GM18520 (cell line): Measurements from ENCODE around the gene ERP27.

Experiments used
- ATAC-seq: cut with Tn5 transposase; IDR thresholded peaks from one replicate; pipeline ENCODE4 v1.9.1; 2021; ENCODE audit not compliant: unreplicated experiment

The ERP27 gene

DNA sequence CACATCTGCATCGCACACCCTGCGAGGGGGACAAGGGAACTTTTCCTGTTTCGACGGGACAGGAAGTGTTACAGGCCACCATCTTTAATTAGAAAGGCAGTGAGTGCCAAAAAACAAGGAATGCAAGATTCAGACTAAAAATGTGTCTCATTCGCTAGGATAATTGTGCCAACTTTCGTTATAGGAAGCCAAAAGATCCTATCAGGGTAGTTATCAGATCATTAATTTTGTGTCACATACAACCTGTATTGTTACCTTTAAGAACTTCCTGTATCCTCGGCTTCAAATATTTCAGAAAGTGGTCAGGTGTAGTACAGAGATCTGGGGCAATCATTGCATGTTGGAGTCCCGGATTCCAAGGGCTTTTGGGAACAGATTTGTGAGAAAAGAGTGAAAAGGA, 33.5 kb downstream of the ERP27 start:
- ATAC-seq = no peak

DNA sequence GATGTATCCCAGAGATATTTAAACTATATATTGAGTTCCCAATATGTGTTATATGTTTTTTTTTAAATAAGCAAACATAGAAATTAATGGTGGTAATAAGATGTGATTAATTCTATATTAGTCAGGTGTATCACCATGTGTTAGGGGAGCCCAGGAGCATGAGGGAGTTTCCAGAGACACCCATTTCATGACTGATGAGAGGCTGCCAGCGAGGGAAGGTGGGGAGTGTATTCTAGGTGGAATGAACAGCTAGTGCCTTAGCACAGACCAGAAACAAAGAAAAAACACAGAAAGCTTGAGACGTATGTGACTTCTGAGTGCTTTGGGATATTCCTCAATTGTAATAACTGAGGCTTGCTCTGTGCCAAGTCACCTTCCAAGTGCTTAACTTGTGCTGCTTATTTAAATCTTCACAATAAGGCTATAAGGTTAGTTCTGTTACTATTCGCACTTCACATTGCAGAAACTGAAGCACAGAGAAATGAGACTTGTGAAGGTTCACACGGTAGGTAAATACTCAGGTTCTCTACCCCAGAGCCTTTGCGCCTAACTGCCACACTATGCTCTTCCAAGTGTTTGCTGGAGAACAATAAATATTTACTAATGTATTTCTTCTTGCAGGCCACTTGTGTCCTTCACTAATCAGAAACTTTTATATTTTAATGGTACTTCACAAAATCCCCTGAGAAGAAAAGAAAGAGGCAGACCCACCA, 34.8 kb downstream of the ERP27 start:
- ATAC-seq = no peak

DNA sequence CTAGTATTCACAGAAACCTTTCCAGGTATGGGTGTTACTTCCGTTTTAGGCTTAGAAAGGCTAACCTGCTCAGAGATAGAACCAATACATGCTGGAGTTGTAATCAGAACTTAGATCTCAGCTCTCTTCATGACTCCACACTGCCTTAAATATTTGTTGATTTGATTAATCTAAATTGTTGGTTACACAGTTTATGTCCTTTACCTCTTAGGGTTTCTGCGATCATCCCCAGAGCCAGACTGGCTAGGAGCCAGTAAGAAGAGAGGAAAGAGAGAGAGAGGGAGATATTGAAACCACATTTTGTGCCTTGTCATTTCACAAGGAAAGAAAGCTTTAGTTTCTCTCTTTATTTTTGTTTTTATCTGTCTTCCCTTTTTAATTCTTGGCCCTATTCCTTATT, 35.9 kb downstream of the ERP27 start:
- ATAC-seq = no peak

DNA sequence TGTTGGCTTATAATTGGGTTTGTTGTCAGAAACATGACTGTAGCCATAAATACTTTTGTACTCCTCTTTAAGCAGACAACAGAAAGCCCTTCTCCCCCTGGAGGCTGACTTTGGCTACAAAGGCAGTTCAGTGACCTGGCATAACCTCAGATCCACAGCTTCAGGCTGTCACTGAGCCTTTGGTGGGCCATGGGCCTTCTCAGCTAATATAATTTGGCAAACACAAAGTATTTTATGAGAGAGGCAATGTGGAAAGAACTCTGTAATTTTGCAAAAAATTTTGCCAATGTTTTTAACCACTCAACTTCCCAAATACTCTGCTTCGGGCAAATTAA, 37.1 kb downstream of the ERP27 start:
- no peak for ATAC-seq

DNA sequence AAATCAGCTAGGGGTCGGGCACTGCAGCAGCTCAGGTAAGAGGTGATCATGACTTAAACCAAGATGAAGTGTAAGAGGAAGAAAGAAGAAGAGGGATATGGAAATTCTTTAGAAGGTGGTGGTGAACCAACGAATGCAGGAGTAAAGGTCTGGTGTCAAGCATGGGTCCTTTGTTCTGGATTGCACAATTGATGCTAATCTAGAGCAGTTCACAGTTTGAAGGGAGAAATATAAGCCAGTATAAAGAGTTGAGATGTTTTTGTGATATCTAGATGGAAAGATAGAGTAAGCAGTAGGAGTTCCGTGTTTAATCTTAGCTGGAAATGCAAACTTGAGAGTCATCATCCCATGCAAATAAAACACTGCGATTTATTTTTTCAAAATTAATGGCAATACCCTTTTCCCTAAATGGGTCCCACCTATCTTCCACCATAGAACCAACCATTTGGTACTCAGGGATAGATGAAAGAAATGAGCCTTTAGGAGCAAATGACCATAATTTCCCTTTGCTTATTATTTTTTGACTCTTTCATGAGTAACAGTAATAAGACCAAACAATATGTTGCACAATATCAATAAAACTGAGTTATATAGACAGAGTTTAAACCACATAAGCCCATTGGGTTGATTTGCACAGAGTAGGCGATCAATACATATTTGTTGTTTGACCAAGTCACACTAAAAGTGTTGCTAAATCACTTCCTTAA, 37.7 kb downstream of the ERP27 start:
- ATAC-seq = no peak

DNA sequence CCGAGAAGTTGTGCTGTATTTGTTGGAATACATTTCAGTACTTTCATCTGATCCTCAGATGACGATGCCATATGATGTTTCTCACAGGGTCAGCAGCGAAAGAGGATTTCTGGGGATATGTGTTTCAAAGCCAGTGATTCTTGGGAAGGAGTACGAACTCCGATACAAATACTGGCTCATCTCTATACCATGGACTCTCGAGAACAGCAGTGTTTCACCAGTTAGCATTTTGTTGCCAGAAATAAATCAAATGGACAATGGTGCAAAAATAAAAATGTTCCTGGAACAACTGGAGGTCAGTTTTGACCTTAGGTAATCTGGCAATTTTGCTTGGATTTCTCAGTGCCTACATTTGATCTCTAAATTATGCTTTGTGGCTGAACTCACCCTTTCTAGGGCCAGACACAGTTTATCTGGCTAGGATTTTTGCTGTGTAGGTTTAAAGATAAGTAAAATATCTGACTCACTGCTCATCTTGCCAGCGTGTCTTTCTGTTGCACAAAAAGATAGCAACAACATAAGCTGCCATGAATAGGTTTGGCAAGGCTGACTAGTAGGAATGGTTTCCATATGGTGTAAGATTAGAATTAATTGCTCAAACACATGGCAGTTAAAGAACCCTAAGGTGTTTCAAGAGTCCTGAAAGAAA, 41.7 kb downstream of the ERP27 start:
- ATAC-seq = no peak

DNA sequence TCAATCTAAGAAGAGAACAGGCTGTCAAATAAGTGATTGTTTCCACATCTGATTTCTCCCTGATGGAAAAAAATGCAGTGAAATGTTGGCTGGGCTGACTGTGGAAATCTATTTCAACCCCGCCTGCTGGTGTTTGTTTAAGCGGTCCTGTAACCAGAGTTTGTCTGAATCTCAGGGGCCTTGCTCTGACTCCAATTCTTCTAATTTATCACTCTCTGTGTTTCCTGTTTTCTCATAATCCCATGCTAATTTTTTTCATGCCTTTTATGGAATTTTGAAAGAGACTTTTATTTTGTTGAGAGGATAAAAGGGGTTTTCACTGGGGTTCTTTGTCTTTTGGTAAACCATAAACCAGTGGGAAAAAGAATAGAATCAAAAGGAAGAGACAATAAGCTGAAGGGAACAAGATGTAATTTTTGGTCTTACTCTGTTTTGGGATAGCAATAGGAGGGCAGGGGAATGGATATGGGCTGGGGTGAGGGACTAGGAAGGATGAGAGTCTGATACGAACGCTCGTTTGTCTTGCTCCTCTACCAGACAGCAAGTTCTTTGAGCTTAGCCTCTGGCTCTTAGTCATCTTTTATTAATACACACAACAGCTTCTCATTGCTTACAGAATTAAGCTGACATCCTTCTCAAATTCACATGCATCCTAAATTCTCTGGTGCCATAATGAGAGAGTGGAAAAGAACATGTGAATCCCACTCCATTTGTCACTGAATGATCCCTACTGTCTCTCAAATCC, 44.7 kb downstream of the ERP27 start:
- no peak for ATAC-seq

DNA sequence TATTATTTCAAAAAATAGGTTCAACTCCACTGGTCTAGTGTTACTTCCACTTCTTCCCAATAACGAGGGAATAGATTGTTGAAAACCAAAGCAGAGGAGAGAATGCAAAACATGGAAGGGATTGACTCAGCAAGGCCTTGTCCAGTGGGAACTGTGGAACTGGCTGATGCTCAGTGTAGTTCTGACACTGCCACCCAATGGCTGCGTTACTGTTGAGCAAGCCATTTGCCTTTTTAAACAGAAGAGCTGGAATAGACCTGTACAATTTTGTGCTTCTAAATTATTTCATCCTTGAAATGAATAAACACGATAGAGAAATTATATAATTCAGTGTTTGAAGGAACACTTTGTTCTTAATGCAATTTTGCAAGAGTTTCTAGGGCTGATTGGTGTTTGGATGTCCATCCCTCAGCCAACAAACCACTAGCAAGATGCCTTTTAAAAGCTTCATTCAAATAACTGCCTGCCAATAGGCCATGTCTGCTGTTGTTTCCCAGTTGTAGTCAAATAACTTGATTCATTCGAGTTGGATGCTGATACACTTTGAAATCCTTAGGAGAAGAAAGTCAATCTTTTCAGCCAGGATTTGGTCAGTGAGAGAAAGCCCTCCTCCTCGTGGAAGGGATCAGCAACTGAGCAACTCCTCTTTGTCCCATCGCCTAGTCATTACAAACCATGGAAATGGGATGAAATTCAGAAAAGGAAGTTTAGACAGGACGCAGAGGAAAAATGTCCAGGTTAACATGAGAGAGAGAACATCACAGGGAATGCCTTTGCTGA, 45.4 kb downstream of the ERP27 start:
- no peak for ATAC-seq

DNA sequence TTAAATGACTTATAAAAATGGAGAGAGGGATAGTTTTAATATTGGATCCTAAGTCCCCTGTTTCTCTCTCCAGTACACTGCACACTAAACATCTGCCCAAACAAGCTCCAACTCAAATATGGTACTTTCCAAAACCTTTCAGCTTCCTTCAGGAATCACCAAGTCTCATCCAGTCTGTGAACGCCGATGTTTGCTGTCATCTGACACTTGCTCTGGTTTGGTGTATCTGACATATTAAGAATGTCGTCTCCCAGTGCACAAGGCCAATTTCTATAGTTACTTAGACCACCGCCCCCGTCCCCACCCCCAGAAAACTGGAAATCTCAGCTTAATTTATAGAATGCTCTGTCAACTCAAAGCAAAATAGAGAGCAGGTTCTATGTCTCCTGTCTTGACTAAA, 47.6 kb downstream of the ERP27 start:
- ATAC-seq = no peak

DNA sequence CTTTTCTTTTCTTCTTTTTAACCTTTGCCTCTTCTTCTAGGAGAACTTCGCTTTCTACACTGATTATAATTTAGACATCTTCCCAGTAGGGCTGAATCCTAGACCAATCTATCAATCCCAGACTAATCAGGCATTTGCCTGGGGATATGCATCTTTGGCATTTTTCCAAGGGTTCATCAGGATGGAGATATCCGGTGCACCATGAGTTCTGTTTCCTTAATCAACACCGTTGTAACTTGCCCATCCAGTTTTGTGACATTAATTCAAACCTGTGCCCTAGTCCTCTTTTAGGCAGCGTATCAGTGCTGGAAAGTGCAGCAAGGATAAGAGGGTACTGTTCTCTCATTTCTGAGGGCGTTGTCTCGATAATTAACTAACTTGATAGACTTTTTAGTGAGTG, 52.1 kb downstream of the ERP27 start:
- ATAC-seq = no peak

DNA sequence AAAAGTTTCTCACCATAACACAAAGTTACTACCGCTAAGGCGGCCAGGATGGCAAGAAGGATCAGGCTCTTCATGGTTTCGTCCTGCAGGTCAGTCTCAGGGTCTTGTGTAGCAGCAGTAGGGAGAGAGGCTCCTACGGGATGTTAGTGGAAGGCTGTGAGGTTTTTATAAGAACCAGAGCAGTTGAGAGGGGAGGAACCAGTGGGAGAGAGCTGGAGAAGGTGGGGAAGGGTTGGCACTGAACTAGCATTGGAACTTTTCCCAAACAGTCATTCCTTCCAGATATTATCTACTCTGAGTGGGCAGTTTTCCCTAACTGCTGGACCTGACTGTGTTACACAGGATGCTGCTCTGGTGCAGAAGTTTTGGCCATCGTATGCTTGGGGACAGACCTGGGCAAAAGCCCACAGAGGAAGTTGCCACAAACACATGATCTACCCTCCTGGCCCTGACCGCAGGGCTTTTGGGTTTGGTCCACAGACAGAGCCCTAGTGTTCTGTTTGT, 52.6 kb downstream of the ERP27 start, which contains the start of gene MGP:
MGP (minus strand) TSS at position 137 of the 504 bp plus-strand sequence; CDS start at position 74, 63 bp downstream.
- ATAC-seq = no peak

DNA sequence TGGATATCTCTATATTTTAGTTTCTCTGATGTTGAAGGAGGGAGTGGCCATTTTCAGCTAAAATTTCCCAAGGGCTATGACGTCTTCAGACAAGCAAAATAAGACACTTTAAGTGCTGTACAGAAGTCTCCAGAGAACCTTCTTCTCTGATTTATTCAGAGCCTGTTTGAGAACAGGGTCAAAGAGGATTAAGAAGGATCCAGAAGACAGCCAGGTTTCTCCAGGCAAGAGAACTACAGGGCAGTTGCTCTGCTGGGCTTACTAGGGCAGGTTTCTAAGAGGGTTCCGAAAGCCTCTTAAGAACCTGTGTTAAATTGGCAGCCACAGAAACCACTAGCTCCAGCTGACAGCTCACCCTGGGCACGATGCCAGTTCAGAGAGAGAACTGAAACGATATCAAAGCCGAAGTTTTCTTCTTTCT, 53.9 kb downstream of the ERP27 start:
- peak; percentile 95 for ATAC-seq

DNA sequence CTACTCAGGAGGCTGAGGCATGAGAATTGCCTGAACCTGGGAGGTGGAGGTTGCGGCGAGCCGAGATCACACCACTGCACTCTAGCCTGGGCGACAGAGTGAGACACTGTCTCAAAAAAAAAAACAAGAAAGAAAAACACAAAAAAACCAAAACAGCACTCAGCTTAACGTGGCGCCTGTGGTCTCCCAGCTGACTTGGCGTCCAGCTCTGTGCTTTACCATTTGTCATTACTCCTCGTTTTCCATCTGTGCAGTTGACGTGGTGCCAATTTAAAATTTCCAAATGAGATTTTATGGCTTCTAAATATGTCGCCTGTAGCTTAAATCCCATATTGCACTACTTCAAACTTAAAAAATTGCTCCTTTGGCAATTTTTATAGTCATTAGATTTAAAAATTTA, 54.7 kb downstream of the ERP27 start:
- no peak for ATAC-seq

DNA sequence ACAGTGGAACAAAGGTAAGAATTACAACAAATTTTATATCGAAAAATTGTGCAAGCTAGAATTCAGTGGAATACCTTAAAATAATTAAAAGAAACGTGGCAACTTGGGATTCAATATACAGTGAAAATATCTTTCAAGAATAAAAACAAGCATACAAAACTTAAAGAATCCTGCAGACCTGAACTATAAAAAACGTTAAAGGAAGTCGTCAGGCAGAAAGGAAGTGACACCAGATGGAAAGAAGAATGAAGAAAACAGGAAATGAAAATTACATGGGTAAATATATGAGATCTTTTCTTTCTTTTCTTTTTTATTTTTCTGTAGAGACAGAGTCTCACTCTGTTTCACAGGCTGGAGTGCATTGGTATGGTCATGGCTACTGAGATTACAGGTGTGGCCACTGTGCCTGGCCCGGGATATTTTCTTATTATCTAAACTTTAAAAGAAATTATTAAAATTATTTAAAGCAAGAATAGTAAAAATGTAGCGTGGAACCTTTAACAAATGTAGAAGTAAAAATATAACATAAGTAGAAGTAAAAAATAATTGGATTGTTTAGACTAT, 57.4 kb downstream of the ERP27 start:
- no peak for ATAC-seq

DNA sequence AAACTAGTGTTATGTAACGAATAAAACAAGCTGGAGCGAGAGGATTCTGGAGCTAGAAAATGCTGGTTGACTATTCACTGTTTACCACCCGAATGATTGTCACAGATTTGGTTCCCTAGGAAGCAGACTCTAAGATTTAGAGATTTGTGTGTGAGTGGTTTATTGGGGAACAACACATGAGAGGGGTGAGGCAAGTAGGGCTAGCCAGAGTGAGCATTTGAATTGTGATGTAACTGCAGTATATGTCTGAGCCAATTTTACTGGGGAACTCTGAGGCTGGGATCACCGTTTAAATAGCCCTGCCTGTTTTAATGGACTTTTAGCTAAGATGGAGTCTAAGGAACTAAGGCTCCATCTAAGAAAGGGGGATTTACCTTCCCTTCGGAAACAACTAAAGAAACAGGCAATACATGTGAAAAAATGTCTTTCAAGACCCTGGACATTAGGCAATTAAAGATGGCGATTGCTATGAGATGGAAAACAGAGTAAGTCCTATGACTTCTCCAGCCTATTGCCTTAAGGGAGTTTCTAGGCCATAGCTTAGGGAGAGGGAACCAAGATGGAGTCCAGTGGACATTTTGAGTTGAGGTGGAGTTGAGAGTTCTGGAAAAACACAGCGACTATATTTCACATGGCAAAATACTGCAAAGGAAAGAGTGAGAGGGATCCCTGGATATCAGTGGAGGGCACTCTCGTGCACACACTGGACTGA, 59.0 kb downstream of the ERP27 start:
- no peak for ATAC-seq

DNA sequence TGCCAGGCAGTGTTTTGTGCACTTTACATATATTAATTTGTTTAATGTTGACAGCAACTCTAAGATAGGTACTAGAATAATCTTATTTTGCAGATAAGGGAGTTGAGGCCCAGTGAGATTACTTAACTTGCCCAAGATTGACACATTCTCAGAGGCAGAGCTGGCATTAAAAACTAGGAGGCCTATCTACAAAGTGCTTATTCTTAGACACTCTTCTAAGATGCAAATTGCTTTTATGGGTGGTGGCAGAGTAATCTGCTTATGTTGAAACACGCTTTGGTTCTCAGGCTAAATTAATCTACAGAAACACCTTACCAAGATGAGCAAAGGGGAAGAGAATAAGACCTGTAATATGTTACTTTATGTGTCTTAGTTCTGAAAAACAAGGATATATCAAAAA, 59.8 kb downstream of the ERP27 start:
- no peak for ATAC-seq

DNA sequence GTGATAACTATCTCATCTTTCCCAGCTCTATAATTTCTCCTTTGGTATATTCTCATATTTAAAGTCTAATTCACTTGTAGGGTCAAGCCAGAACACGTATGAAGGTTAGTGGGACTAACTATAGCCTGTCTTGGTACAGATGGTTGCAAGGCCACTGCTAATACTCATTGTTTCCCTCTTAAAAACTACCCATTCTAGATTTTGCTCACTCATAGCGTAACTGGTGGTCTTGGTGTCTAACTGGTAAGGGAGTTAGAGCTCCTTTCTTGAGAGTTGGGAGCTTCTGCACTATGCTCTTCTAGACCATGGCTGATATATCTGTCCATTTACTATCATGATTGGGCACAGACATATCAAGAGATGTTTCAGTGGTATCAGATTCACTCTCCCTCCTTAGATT, 61.5 kb downstream of the ERP27 start:
- no peak for ATAC-seq

DNA sequence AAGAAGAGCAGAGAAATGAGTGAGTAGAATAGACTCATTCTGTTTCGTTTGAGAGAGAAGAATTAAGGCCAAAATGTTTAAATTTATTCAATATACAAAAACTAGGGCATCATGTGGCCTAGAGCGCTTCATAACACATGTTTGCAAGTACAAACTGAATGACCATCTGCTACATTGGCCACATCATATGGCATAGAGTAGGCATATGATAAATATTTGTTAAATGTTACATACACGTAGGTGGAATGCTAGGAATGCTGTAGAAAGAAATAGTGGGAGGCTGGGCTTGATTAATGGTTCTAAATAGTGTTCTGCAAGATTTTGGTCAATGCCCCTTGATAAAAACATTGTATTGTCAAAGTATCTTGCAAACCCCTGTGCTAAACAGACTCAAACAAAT, 63.5 kb downstream of the ERP27 start:
- no peak for ATAC-seq

DNA sequence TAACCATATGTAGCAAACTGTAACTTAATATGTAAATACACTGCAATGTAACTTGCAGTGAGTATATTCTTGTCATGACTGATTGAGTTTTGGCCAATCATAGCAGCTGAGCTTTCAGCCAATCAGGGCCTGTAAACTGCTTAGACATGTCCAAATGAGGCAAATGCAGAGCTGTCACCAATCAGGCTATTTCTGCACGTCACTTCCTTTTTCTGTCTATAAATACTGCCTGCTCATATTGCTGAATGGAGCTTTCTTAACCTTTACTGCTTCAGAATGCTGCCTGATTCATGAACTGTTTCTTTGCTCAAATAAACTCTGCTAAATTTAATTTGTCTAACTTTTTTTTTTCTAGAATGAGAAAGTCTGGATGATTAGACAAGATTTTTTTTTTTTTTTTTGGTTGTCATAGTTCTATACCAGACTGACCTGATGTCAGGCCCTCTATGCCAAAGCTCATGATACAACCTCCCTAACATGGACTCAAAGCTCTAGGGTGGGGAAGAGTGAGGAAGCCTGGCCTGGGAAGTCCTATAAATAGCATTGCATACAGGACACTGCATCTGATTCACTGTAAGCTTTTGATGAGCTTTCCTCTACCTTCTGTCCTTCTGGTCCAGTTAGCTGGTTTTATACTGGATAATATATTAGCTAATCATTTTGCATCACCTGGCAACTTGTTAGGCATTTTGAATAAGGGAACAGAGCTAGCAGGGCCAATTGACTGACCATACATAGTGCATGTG, 64.7 kb downstream of the ERP27 start:
- no peak for ATAC-seq
